NCI-H446 (cell line): ENCODE measurements around the gene PLXDC1.
A peak's percentile ranks its signal among the peaks of the same experiment; 100 is the strongest.
"Not testable (repeated sequence)": the region's sequence is repeated elsewhere in the genome, so short reads cannot be mapped to it uniquely, and the experiment has no call there.

ENCODE experiments used
- DNase-seq, 2 experiments: peaks; one replicate each; lab custom pipeline; 2025; lab: John Stamatoyannopoulos, UW

PLXDC1 gene

GRCh38 chr17:39125143-39125875 is 26.1 kb downstream of the PLXDC1 start:
- DNase-seq, result no peak

- peak; percentile 35 to 80 for DNase-seq
These were observed 27.8 kb downstream of the PLXDC1 start for GRCh38 chr17:39123627-39124026.

- DNase-seq, result no peak
These were observed 28.4 kb downstream of the PLXDC1 start for GRCh38 chr17:39122991-39123390.

- not testable (repeated sequence) for DNase-seq
These were observed 29.5 kb downstream of the PLXDC1 start for GRCh38 chr17:39121919-39122318.

GRCh38 chr17:39118674-39119419 is 32.6 kb downstream of the PLXDC1 start:
- no peak for DNase-seq

GRCh38 chr17:39116224-39116623 is 35.2 kb downstream of the PLXDC1 start:
- DNase-seq, result no peak

GRCh38 chr17:39115135-39115534 is 36.3 kb downstream of the PLXDC1 start:
- no peak for DNase-seq

- DNase-seq, result no peak
These were observed 36.7 kb downstream of the PLXDC1 start for GRCh38 chr17:39114723-39115122.

- no peak for DNase-seq
These were observed 37.6 kb downstream of the PLXDC1 start for GRCh38 chr17:39113871-39114270.

GRCh38 chr17:39110435-39111136 is 40.9 kb downstream of the PLXDC1 start:
- no peak for DNase-seq

GRCh38 chr17:39108461-39109375 is 42.7 kb downstream of the PLXDC1 start:
- DNase-seq, result no peak

- no peak for DNase-seq
These were observed 43.5 kb downstream of the PLXDC1 start for GRCh38 chr17:39107973-39108372.

- DNase-seq, result no peak
These were observed 44.3 kb downstream of the PLXDC1 start for GRCh38 chr17:39107155-39107554.

GRCh38 chr17:39105705-39106104 is 45.7 kb downstream of the PLXDC1 start:
- DNase-seq, result no peak

GRCh38 chr17:39104657-39105056 is 46.8 kb downstream of the PLXDC1 start:
- DNase-seq, result no peak

- no peak for DNase-seq
These were observed 47.4 kb downstream of the PLXDC1 start for GRCh38 chr17:39104046-39104445.

GRCh38 chr17:39101091-39101490 is 50.3 kb downstream of the PLXDC1 start:
- no peak for DNase-seq

- no peak for DNase-seq
These were observed 50.9 kb downstream of the PLXDC1 start for GRCh38 chr17:39100530-39100929.

- DNase-seq, result peak; percentile 80 to 92
These were observed 51.7 kb downstream of the PLXDC1 start for GRCh38 chr17:39099663-39100286.

- no peak for DNase-seq
These were observed 52.8 kb downstream of the PLXDC1 start for GRCh38 chr17:39098588-39098987.

GRCh38 chr17:39097537-39097936 is 53.9 kb downstream of the PLXDC1 start:
- DNase-seq, result no peak
